ENCODE measurements around the gene PPP1R9A.

DNA sequence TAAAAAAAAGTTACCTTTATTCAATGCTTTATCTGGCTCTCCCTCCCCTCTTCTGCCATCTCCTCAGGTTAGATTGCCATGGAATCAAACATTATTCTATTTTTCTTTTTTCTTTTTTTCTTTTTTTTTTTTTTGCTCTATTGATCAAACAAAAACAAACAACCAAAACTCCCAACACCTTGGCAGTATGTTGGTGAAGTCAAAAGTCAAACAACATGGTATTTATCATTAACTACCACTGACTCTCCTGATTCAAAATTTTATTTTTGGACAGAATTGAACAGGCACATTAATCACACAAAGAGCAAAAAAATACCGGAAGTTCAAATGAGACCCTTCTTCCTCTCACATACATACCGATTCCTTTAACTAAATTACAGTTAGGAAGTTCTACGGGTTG lies 410.6 kb downstream of the PPP1R9A start:
- TF ChIP-seq, protein P1, sequence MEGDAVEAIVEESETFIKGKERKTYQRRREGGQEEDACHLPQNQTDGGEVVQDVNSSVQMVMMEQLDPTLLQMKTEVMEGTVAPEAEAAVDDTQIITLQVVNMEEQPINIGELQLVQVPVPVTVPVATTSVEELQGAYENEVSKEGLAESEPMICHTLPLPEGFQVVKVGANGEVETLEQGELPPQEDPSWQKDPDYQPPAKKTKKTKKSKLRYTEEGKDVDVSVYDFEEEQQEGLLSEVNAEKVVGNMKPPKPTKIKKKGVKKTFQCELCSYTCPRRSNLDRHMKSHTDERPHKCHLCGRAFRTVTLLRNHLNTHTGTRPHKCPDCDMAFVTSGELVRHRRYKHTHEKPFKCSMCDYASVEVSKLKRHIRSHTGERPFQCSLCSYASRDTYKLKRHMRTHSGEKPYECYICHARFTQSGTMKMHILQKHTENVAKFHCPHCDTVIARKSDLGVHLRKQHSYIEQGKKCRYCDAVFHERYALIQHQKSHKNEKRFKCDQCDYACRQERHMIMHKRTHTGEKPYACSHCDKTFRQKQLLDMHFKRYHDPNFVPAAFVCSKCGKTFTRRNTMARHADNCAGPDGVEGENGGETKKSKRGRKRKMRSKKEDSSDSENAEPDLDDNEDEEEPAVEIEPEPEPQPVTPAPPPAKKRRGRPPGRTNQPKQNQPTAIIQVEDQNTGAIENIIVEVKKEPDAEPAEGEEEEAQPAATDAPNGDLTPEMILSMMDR (optimal IDR thresholded peaks at IDR 0.05 in 1 of 3, IDR thresholded peaks at IDR 0.05 in 1 of 3, conservative IDR thresholded peaks at IDR 0.05 in 1 of 3; ENCODE audit: extremely low read depth in 1 of 3, insufficient read depth in 2 of 3, low read length in 3 of 3): no peak
- TF ChIP-seq EZH2 (IDR thresholded peaks at IDR 0.05; ENCODE audit: low read length): no peak

All from keratinocyte (primary cell).